ENCODE measurements around the gene SELENOI. TPM values are rescaled to one million over a fixed set of nuclear protein-coding genes. Genes with fewer than 3 reads are reported as not detected.

SELENOI gene
- total and polyA plus RNA-seq, 9 donors = 2.5 to 23.7 (median 13.4) TPM

DNA sequence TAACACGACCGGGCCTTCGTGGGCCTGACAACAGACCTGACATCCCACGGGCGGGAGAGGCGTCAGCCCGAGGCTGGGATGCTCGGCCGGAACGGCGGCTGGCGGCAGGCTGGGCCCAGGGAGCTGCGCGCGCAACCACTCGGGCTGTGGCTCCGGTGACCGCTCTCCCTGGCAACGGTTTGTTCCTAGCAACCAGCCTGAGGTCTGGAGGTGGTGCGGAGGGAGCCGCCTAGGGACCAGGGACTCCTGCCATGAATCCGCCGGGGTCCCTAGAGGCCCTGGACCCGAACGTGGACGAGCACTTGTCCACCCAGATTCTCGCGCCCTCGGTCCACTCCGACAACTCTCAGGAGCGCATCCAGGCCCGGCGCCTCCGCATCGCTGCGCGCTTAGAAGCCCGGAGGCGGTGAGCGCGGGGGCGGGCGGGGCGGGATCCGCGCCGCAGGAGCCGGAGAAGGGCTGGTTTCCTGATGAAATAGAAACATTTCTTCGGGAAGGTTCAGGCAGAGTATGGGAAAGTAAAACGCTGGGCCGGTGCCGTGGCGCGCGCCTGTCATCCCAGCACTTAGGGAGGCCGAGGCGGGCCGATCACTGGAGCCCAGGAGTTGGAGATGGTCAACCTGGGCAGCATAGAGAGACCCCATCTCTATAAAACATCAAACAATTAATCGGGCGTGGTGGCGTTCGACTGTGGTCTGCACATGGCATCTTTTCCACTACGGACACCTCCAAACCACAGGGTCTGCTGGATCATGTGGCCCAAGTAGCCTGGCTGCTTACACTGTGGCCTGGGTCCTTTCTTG, 56.0 kb downstream of the SELENOI start, which contains the start of gene DRC1:
TSS of gene DRC1 (plus strand) at position 182 of the 803 bp plus-strand sequence. CDS start at position 252, 70 bp downstream.
- WGBS, 3 donors = 9 to 14% (median 12%) methylated on average over 47 to 63 of the region's 63 CpGs
- no peak for TF ChIP-seq EP300 (IDR thresholded peaks at IDR 0.05)
- TF ChIP-seq, protein P1, sequence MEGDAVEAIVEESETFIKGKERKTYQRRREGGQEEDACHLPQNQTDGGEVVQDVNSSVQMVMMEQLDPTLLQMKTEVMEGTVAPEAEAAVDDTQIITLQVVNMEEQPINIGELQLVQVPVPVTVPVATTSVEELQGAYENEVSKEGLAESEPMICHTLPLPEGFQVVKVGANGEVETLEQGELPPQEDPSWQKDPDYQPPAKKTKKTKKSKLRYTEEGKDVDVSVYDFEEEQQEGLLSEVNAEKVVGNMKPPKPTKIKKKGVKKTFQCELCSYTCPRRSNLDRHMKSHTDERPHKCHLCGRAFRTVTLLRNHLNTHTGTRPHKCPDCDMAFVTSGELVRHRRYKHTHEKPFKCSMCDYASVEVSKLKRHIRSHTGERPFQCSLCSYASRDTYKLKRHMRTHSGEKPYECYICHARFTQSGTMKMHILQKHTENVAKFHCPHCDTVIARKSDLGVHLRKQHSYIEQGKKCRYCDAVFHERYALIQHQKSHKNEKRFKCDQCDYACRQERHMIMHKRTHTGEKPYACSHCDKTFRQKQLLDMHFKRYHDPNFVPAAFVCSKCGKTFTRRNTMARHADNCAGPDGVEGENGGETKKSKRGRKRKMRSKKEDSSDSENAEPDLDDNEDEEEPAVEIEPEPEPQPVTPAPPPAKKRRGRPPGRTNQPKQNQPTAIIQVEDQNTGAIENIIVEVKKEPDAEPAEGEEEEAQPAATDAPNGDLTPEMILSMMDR (IDR thresholded peaks at IDR 0.05) = no peak
- TF ChIP-seq POLR2A (IDR thresholded peaks at IDR 0.05) = no peak
- H3K27ac ChIP-seq = no peak within 1 kb of the TSS
- peak in 3 of 5 donors; percentile 17 to 58 (median 44) for DNase-seq
- H3K4me3 ChIP-seq = no peak within 1 kb of the TSS
- H3K9me3 ChIP-seq = no peaks in the 10 kb centered on the region
- no peaks in the 10 kb centered on the region for H3K36me3 ChIP-seq
- no peaks in the 10 kb centered on the region for H3K27me3 ChIP-seq
- intact Hi-C loops (cut with DNase I) = no loop called here
- no peaks in the 10 kb centered on the region for H3K4me1 ChIP-seq (ENCODE audit: insufficient read depth)

GRCh38 chr2:26407526-26407925, 61.6 kb downstream of the SELENOI start:
- Histone ChIP-seq H3K4me3 (no peak overlapping the region), H3K9me3 (no peaks in the 10 kb centered on the region), H3K4me1 (ENCODE audit: insufficient read depth) (no peaks in the 10 kb centered on the region), H3K36me3 (no peaks in the 10 kb centered on the region), H3K27ac (no peak overlapping the region), H3K27me3 (no peaks in the 10 kb centered on the region)
- no peak for DNase-seq
- TF ChIP-seq, protein P1 (IDR thresholded peaks at IDR 0.05) = no peak
- TF ChIP-seq EP300 (IDR thresholded peaks at IDR 0.05) = no peak
- TF ChIP-seq POLR2A (IDR thresholded peaks at IDR 0.05) = no peak
- 27 to 37% (median 31%) methylated on average over 9 of the region's 9 CpGs for WGBS, 3 donors
- intact Hi-C loops (cut with DNase I) = no loop called here

DNA sequence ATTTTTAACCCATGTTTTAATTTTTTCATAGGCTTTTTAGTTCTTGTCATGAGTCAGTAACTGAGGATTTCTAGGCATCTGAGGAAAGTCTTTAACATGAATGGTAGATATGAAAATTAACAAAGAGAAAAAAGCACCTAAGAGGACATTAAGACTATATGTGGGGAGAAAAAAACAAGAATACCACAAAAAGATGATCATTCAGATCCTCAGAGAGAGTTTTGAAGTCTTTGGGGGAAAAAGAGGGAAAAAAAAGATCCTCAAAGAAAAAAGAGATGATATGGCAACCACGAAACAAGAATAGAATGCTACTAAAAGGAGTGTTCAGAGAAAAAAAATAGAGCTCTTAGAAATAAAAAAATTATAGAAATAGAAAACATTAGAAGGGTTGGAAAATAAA, 63.8 kb downstream of the SELENOI start:
- Histone ChIP-seq H3K36me3 (no peaks in the 10 kb centered on the region), H3K27ac (no peak overlapping the region), H3K27me3 (no peaks in the 10 kb centered on the region), H3K9me3 (no peaks in the 10 kb centered on the region), H3K4me3 (no peak overlapping the region), H3K4me1 (ENCODE audit: insufficient read depth) (no peaks in the 10 kb centered on the region)
- no peak for DNase-seq
- TF ChIP-seq EP300 (IDR thresholded peaks at IDR 0.05) (no peak), POLR2A (IDR thresholded peaks at IDR 0.05) (no peak)
- TF ChIP-seq, protein P1 (IDR thresholded peaks at IDR 0.05) = no peak
- WGBS, 3 donors = 92 to 95% (median 94%) methylated on average over 1 of the region's 1 CpG
- intact Hi-C loops (cut with DNase I) = no loop called here

GRCh38 chr2:26410764-26411243, 64.9 kb downstream of the SELENOI start:
- no peak overlapping the region for H3K27ac ChIP-seq
- H3K36me3 ChIP-seq = no peaks in the 10 kb centered on the region
- H3K4me3 ChIP-seq = no peak overlapping the region
- H3K27me3 ChIP-seq = no peaks in the 10 kb centered on the region
- intact Hi-C loops (cut with DNase I) = no loop called here
- no peak for DNase-seq
- no peaks in the 10 kb centered on the region for H3K4me1 ChIP-seq (ENCODE audit: insufficient read depth)
- WGBS, 3 donors = 78 to 87% (median 86%) methylated on average over 2 of the region's 2 CpGs
- TF ChIP-seq, protein P1 (IDR thresholded peaks at IDR 0.05) = no peak
- TF ChIP-seq POLR2A (IDR thresholded peaks at IDR 0.05) (no peak), EP300 (IDR thresholded peaks at IDR 0.05) (no peak)
- H3K9me3 ChIP-seq = no peaks in the 10 kb centered on the region
